ENCODE results near the gene MYPOP. TPM values are rescaled to one million over a fixed set of nuclear protein-coding genes. Genes with fewer than 3 reads are reported as not detected.

Gene MYPOP
- total and polyA plus RNA-seq, 2 of the 13 experiments (the other 11 are each of a cell fraction or from before 2014, with no cell fraction given): 2.3 to 2.7 TPM

GRCh38 chr19:45862564-45863334 is 39.7 kb downstream of the MYPOP start, which contains the start of gene SYMPK (continued):
- no peak for TF ChIP-seq PHF5A (CRISPR knock-in tag; IDR thresholded peaks at IDR 0.05; ENCODE audit: low read depth, unreplicated experiment)
- TF ChIP-seq ZNF451 (CRISPR knock-in tag; IDR thresholded peaks at IDR 0.05): no peak; the same call in 1 of the 2 replicates
- no peak for TF ChIP-seq CENPT (CRISPR knock-in tag; IDR thresholded peaks at IDR 0.05; ENCODE audit: low read depth)
- no peak for TF ChIP-seq RELA (CRISPR knock-in tag; IDR thresholded peaks at IDR 0.05)
- TF ChIP-seq ZNF891 (CRISPR knock-in tag; IDR thresholded peaks at IDR 0.05): no peak; the same call in 1 of the 2 replicates
- peak; percentile 67; the same call in 1 of the 2 replicates for TF ChIP-seq ZNF619 (CRISPR knock-in tag; IDR thresholded peaks at IDR 0.05)
- 0 out of 2 replicates have a peak, but pooled peaks have one; percentile 57 for TF ChIP-seq EED (CRISPR knock-in tag; IDR thresholded peaks at IDR 0.05)
- TF ChIP-seq ZFP82 (CRISPR knock-in tag; IDR thresholded peaks at IDR 0.05; ENCODE audit: borderline replicate concordance): no peak
- TF ChIP-seq ZMYM3 (CRISPR knock-in tag; IDR thresholded peaks at IDR 0.05): no peak; the same call in 1 of the 2 replicates
- no peak for TF ChIP-seq SP1 (IDR thresholded peaks at IDR 0.05)
- peak; percentile 87 for TF ChIP-seq SP1 (CRISPR knock-in tag; IDR thresholded peaks at IDR 0.05)
- TF ChIP-seq ZNF547 (CRISPR knock-in tag; IDR thresholded peaks at IDR 0.05): no peak
- no peak for TF ChIP-seq ZSCAN12 (CRISPR knock-in tag; IDR thresholded peaks at IDR 0.05)
- no peak for TF ChIP-seq NR2F6 (IDR thresholded peaks at IDR 0.05)
- peak; percentile 51; the same call in 1 of the 2 replicates for TF ChIP-seq NR2F6 (CRISPR knock-in tag; IDR thresholded peaks at IDR 0.05)
- no peak for TF ChIP-seq THYN1 (CRISPR knock-in tag; IDR thresholded peaks at IDR 0.05; ENCODE audit: borderline replicate concordance, low read depth)
- TF ChIP-seq PAWR (CRISPR knock-in tag; IDR thresholded peaks at IDR 0.05; ENCODE audit: borderline replicate concordance): no peak
- TF ChIP-seq ZNF720 (CRISPR knock-in tag; IDR thresholded peaks at IDR 0.05): no peak
- TF ChIP-seq GATA4 (IDR thresholded peaks at IDR 0.05; ENCODE audit: borderline replicate concordance, low read depth): no peak
- TF ChIP-seq TSC22D2 (CRISPR knock-in tag; IDR thresholded peaks at IDR 0.05; ENCODE audit: borderline replicate concordance): 0 out of 2 replicates have a peak, but pooled peaks have one; percentile 22
- no peak; the same call in 1 of the 2 replicates for TF ChIP-seq ZNF552 (CRISPR knock-in tag; IDR thresholded peaks at IDR 0.05; ENCODE audit: borderline replicate concordance)
- TF ChIP-seq MIER3 (CRISPR knock-in tag; IDR thresholded peaks at IDR 0.05; ENCODE audit: borderline replicate concordance): peak; percentile 79
- no peak for TF ChIP-seq ZNF33B (CRISPR knock-in tag; IDR thresholded peaks at IDR 0.05)
- no peak for TF ChIP-seq FUBP1 (CRISPR knock-in tag; IDR thresholded peaks at IDR 0.05; ENCODE audit: borderline replicate concordance)
- TF ChIP-seq ZNF496 (CRISPR knock-in tag; IDR thresholded peaks at IDR 0.05; ENCODE audit: insufficient replicate concordance): no peak
- TF ChIP-seq KDM6A (CRISPR knock-in tag; IDR thresholded peaks at IDR 0.05; ENCODE audit: low read depth): no peak
- peak; percentile 28; the same call in 1 of the 2 replicates for TF ChIP-seq ZNF232 (CRISPR knock-in tag; IDR thresholded peaks at IDR 0.05; ENCODE audit: borderline replicate concordance)
- TF ChIP-seq NKX3-1 (CRISPR knock-in tag; IDR thresholded peaks at IDR 0.05): peak; percentile 50; the same call in 1 of the 2 replicates
- no peak for TF ChIP-seq MTA3 (CRISPR knock-in tag; IDR thresholded peaks at IDR 0.05)
- TF ChIP-seq NRL (CRISPR knock-in tag; IDR thresholded peaks at IDR 0.05; ENCODE audit: borderline replicate concordance): peak; percentile 23
- no peak for TF ChIP-seq ISX (CRISPR knock-in tag; conservative IDR thresholded peaks at IDR 0.05)
- peak; percentile 40; the same call in 1 of the 2 replicates for TF ChIP-seq CHD2 (IDR thresholded peaks at IDR 0.05; ENCODE audit: low read depth, low read length)
- no peak for TF ChIP-seq PAF1 (CRISPR knock-in tag; IDR thresholded peaks at IDR 0.05)
